WI38 (cell line): ENCODE data around the gene PSMB11.

ENCODE experiments used
- H3K4me3 ChIP-seq: 2 replicates; pipeline ENCODE4 v1.5.1; 2011; ENCODE audit warnings: low read depth, mild to moderate bottlenecking, control low read depth, low read length
- CTCF ChIP-seq: IDR thresholded peaks from 2 replicates; pipeline ENCODE4 v1.5.1; 2012; ENCODE audit warnings: low read depth, mild to moderate bottlenecking, control low read depth, low read length

Gene PSMB11

GRCh38 chr14:23025151-23025814, 16.7 kb upstream of the PSMB11 start:
- no peak for TF ChIP-seq CTCF
- H3K4me3 ChIP-seq = no peak overlapping the region

- TF ChIP-seq CTCF = no peak
- no peak overlapping the region for H3K4me3 ChIP-seq
Observed at GRCh38 chr14:23028799-23029198, 13.2 kb upstream of the PSMB11 start.

GRCh38 chr14:23030936-23031335, 11.1 kb upstream of the PSMB11 start:
- TF ChIP-seq CTCF = no peak
- H3K4me3 ChIP-seq = no peak overlapping the region

- H3K4me3 ChIP-seq = peak overlapping the region; percentile 93
- TF ChIP-seq CTCF = no peak
Observed at GRCh38 chr14:23033251-23033727, 8.7 kb upstream of the PSMB11 start.

GRCh38 chr14:23033801-23034497, 8.1 kb upstream of the PSMB11 start:
- H3K4me3 ChIP-seq = peak overlapping the region; percentile 93
- TF ChIP-seq CTCF = no peak

GRCh38 chr14:23034498-23035302, 7.3 kb upstream of the PSMB11 start, which contains the start of gene PSMB5:
Gene PSMB5, minus strand, starts transcription at chr14:23034900. Its CDS starts 19 bp downstream, at chr14:23034881.
- H3K4me3 ChIP-seq = peak within 1 kb of the TSS; percentile 93
- no peak for TF ChIP-seq CTCF
